ENCODE measurements around the gene SLC15A1. TPM values are rescaled to one million over a fixed set of nuclear protein-coding genes. Genes with fewer than 3 reads are reported as not detected.

Gene SLC15A1
- total RNA-seq, 2 donors from 2014 or later: 0.53 to 0.81 TPM

- Histone ChIP-seq H3K27me3 (ENCODE audit: control insufficient read depth, insufficient read depth, low read length, poor library complexity, severe bottlenecking) (no peaks in the 10 kb centered on the region), H3K4me1 (ENCODE audit: control insufficient read depth, insufficient read depth, low read length) (no peaks in the 10 kb centered on the region), H3K9me3 (ENCODE audit: control insufficient read depth, low read length) (no peaks in the 10 kb centered on the region), H3K27ac (ENCODE audit: low read depth, low read length) (no peak overlapping the region), H3K36me3 (ENCODE audit: control insufficient read depth, insufficient read depth, low read length) (no peaks in the 10 kb centered on the region), H3K4me3 (ENCODE audit: low read length) (no peak overlapping the region), H3K9ac (ENCODE audit: extremely low read depth, low read length, poor library complexity, severe bottlenecking) (no peak overlapping the region)
- no peak for TF ChIP-seq CTCF (conservative IDR thresholded peaks at IDR 0.05)
- Mint-ChIP-seq H3K27me3 (ENCODE audit: insufficient read depth) (no peaks in the 10 kb centered on the region), H3K4me3 (no peak overlapping the region), H3K9me3 (no peaks in the 10 kb centered on the region), H3K27ac (no peak overlapping the region), H3K4me1 (no peaks in the 10 kb centered on the region), H3K36me3 (ENCODE audit: low read depth) (peaks cover 7% of the 10 kb centered on the region)
- DNase-seq: no peak
- WGBS, 2 experiments (ENCODE audit: insufficient coverage in 1 of 2, insufficient read length in 1 of 2): 100% methylated on average over 3 of the region's 5 CpGs; no CpG with 5 or more reads in 1 of the 2 experiments
Measured at GRCh38 chr13:98798849-98799645, 46.6 kb upstream of the SLC15A1 start.

GRCh38 chr13:98797456-98797855, 45.0 kb upstream of the SLC15A1 start:
- peaks cover 5% of the 10 kb centered on the region for H3K36me3 Mint-ChIP-seq (ENCODE audit: low read depth)
- WGBS, 2 experiments (ENCODE audit: insufficient coverage in 1 of 2, insufficient read length in 1 of 2): 90 to 97% methylated on average over 6 of the region's 6 CpGs

GRCh38 chr13:98796798-98797197, 44.3 kb upstream of the SLC15A1 start:
- no peaks in the 10 kb centered on the region for H3K4me1 ChIP-seq (ENCODE audit: control insufficient read depth, insufficient read depth, low read length)
- no peaks in the 10 kb centered on the region for H3K9me3 Mint-ChIP-seq
- no peak overlapping the region for H3K27ac Mint-ChIP-seq
- no peaks in the 10 kb centered on the region for H3K4me1 Mint-ChIP-seq
- no peak overlapping the region for H3K9ac ChIP-seq (ENCODE audit: extremely low read depth, low read length, poor library complexity, severe bottlenecking)
- no peak for TF ChIP-seq CTCF (conservative IDR thresholded peaks at IDR 0.05)
- H3K4me3 ChIP-seq (ENCODE audit: low read length): no peak overlapping the region
- H3K27ac ChIP-seq (ENCODE audit: low read depth, low read length): no peak overlapping the region
- H3K27me3 Mint-ChIP-seq (ENCODE audit: insufficient read depth): no peaks in the 10 kb centered on the region
- H3K4me3 Mint-ChIP-seq: no peak overlapping the region
- WGBS, 2 experiments (ENCODE audit: insufficient coverage in 1 of 2, insufficient read length in 1 of 2): 91 to 94% methylated on average over 8 to 10 of the region's 10 CpGs
- H3K27me3 ChIP-seq (ENCODE audit: control insufficient read depth, insufficient read depth, low read length, poor library complexity, severe bottlenecking): no peaks in the 10 kb centered on the region
- H3K36me3 ChIP-seq (ENCODE audit: control insufficient read depth, insufficient read depth, low read length): no peaks in the 10 kb centered on the region
- no peak for DNase-seq
- H3K36me3 Mint-ChIP-seq (ENCODE audit: low read depth): peaks cover 5% of the 10 kb centered on the region
- H3K9me3 ChIP-seq (ENCODE audit: control insufficient read depth, low read length): no peaks in the 10 kb centered on the region

More at GRCh38 chr13:98797456-98797855, 45.0 kb upstream of the SLC15A1 start:
- Mint-ChIP-seq H3K9me3 (no peaks in the 10 kb centered on the region), H3K27me3 (ENCODE audit: insufficient read depth) (no peaks in the 10 kb centered on the region), H3K27ac (no peak overlapping the region), H3K4me3 (no peak overlapping the region), H3K4me1 (no peaks in the 10 kb centered on the region)
- Histone ChIP-seq H3K27me3 (ENCODE audit: control insufficient read depth, insufficient read depth, low read length, poor library complexity, severe bottlenecking) (no peaks in the 10 kb centered on the region), H3K36me3 (ENCODE audit: control insufficient read depth, insufficient read depth, low read length) (no peaks in the 10 kb centered on the region), H3K9ac (ENCODE audit: extremely low read depth, low read length, poor library complexity, severe bottlenecking) (no peak overlapping the region), H3K4me1 (ENCODE audit: control insufficient read depth, insufficient read depth, low read length) (no peaks in the 10 kb centered on the region), H3K9me3 (ENCODE audit: control insufficient read depth, low read length) (no peaks in the 10 kb centered on the region), H3K27ac (ENCODE audit: low read depth, low read length) (no peak overlapping the region), H3K4me3 (ENCODE audit: low read length) (no peak overlapping the region)
- DNase-seq: no peak
- TF ChIP-seq CTCF (conservative IDR thresholded peaks at IDR 0.05): no peak
